ENCODE results near the gene RHNO1. TPM values are rescaled to one million over a fixed set of nuclear protein-coding genes. Genes with fewer than 3 reads are reported as not detected.
A peak's percentile ranks its signal among the peaks of the same experiment; 100 is the strongest.

RHNO1 gene
- total and polyA plus RNA-seq, 11 donors, result 3.1 to 15.0 (median 5.7) TPM

DNA sequence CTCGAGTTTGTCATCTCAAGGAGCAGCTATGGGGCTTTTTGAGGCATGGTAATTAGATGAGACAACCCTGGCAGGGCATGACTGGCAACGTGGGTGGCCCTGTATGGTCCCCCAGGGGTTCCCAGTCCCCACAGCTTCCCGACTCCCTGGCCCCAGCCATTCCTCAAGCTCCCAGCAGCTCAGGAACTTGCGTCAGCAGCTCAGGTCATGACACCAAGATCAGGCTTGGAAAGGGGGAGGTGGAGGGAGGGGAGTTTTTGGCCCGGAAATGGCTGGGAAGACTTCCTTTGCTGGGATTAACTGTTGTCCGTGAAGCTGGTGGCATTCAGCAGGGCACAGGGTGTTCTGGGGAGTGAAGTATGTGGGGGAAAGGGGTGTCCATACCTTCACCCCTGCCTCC lies 31.7 kb upstream of the RHNO1 start:
- peak; percentile 50 to 68 (median 58) for DNase-seq
- intact Hi-C loops (cut with DNase I), result no loop called here

DNA sequence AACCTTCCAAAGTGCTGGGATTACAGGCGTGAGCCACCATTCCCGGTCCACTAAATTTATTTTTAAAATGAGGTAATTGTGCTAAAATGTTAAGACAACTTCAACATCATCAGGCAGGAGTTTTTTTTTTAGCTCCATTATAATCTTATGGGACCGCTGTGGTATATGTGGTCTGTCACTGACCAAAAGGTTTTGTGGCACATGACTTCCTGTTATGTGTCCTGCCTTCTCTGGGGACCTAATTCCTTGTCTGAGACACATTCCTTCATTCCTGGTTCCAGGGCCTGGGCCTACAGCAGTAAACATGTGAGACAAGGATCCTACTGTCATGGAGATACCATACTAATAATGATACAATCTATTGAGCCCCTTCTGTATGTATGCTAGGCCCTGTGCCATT lies 25.1 kb upstream of the RHNO1 start:
- Histone ChIP-seq H3K36me3 (peaks cover 0 to 8% (median 0%) of the 10 kb centered on the region in 9 donors), H3K4me3 (no peak overlapping the region), H3K27me3 (no peaks in the 10 kb centered on the region), H3K4me1 (peaks cover 0 to 3% (median 0%) of the 10 kb centered on the region in 12 donors), H3K27ac (no peak overlapping the region), H3K9me3 (no peaks in the 10 kb centered on the region)
- DNase-seq, result no peak
- WGBS, 4 donors, result 83 to 93% (median 89%) methylated on average over 3 of the region's 3 CpGs
- intact Hi-C loops (cut with DNase I), result loop anchor here in 9 of 10 donors (2.0 to 10.0 kb wide), 4 partner anchors 93 to 189 kb away; no protein-coding TSS in a partner anchor
- ATAC-seq, result no peak
- TF ChIP-seq, protein P1, sequence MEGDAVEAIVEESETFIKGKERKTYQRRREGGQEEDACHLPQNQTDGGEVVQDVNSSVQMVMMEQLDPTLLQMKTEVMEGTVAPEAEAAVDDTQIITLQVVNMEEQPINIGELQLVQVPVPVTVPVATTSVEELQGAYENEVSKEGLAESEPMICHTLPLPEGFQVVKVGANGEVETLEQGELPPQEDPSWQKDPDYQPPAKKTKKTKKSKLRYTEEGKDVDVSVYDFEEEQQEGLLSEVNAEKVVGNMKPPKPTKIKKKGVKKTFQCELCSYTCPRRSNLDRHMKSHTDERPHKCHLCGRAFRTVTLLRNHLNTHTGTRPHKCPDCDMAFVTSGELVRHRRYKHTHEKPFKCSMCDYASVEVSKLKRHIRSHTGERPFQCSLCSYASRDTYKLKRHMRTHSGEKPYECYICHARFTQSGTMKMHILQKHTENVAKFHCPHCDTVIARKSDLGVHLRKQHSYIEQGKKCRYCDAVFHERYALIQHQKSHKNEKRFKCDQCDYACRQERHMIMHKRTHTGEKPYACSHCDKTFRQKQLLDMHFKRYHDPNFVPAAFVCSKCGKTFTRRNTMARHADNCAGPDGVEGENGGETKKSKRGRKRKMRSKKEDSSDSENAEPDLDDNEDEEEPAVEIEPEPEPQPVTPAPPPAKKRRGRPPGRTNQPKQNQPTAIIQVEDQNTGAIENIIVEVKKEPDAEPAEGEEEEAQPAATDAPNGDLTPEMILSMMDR (IDR thresholded peaks at IDR 0.05), result no peak
- TF ChIP-seq POLR2A (IDR thresholded peaks at IDR 0.05), result no peak

More for the DNA sequence above, 31.7 kb upstream of the RHNO1 start:
- WGBS, 4 donors, result 25 to 49% (median 44%) methylated on average over 3 to 6 of the region's 6 CpGs
- peaks cover 0 to 13% (median 0%) of the 10 kb centered on the region in 9 donors for H3K36me3 ChIP-seq
- H3K4me1 ChIP-seq, result peaks cover 0 to 14% (median 0%) of the 10 kb centered on the region in 12 donors
- TF ChIP-seq, protein P1 (IDR thresholded peaks at IDR 0.05), result no peak
- no peak for TF ChIP-seq POLR2A (IDR thresholded peaks at IDR 0.05)
- H3K27me3 ChIP-seq, result no peaks in the 10 kb centered on the region
- no peaks in the 10 kb centered on the region for H3K9me3 ChIP-seq
- peak in 3 of 4 donors; percentile 23 to 78 (median 62) for ATAC-seq
- peak overlapping the region in 4 of 12 donors; percentile 14 to 68 (median 28) for H3K27ac ChIP-seq
- H3K4me3 ChIP-seq, result no peak overlapping the region

DNA sequence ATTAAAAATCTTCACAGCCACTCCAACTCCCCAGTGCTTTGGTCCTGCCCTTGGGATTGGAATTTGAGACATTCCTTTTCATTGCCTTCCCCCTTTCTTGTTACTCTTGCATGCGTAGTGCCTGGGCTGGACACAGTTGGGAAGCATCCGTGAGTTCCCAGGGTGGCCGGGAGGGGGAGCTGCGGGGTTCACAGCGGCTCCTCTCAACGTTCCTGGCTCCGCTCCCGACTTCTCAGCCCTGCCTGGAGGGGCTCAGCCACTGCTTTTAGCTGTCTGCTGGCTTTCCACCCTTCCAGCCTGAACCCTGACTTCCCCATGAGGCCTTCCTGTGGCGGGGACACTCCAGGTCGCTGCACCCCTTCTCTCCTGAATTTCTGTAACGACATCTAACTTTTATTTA lies 23.4 kb upstream of the RHNO1 start:
- no peaks in the 10 kb centered on the region for H3K27me3 ChIP-seq
- H3K36me3 ChIP-seq, result peaks cover 0 to 10% (median 0%) of the 10 kb centered on the region in 9 donors
- H3K27ac ChIP-seq, result no peak overlapping the region
- intact Hi-C loops (cut with DNase I), result loop anchor here in 9 of 10 donors (2.0 to 10.0 kb wide), 4 partner anchors 91 to 187 kb away; no protein-coding TSS in a partner anchor
- ATAC-seq (peak; percentile 68 to 95 (median 90)), DNase-seq (peak; percentile 84 to 90 (median 85))
- no peak overlapping the region for H3K4me3 ChIP-seq
- peaks cover 0 to 3% (median 0%) of the 10 kb centered on the region in 12 donors for H3K4me1 ChIP-seq
- TF ChIP-seq POLR2A (IDR thresholded peaks at IDR 0.05), result no peak
- TF ChIP-seq, protein P1 (IDR thresholded peaks at IDR 0.05), result peak; percentile 72 to 92 (median 81)
- no peaks in the 10 kb centered on the region for H3K9me3 ChIP-seq
- 15 to 17% (median 16%) methylated on average over 11 of the region's 11 CpGs for WGBS, 4 donors

DNA sequence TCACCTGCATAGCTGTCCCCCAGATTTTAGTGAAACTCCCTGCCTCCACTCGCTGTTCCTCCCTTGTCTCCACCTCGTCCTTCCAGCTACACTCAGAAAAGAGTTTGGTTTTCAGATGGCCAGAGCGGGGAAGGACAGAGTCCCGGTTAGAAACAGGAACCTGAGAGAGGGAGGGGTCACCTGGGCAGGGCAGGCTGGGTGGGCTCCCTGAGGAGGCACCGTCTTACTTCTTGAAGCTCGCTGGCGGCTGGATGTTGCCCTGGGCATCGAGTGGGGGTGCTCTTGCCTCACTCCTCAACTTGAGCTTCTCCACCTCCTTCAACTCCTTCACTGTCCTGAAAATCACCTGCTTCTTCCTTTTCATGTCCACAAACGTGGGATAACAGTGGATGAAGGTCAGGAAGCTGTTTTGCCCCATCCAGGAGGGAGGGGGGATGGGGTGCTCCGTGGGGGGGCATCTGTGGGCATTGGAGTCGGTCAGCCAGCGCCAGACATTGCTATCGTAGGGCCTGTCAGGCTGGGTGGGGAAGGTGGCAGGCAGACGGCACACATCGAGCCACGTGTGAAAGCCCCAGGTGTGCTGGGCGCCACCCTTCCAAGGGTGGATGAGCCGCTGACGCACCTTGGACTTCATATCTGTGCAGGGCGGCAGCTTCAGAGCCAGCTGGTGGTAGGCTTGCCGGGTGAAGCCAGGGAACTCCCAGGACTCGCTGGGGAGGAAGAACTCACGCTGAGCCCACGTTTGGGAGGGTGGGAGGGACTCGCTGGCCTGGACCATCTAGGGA lies 22.2 kb upstream of the RHNO1 start:
- Histone ChIP-seq H3K27me3 (no peaks in the 10 kb centered on the region), H3K27ac (no peak overlapping the region), H3K9me3 (no peaks in the 10 kb centered on the region), H3K4me1 (peaks cover 0 to 3% (median 0%) of the 10 kb centered on the region in 12 donors), H3K4me3 (no peak overlapping the region), H3K36me3 (peaks cover 0 to 20% (median 0%) of the 10 kb centered on the region in 9 donors)
- no peak for DNase-seq
- WGBS, 4 donors, result 91 to 93% (median 92%) methylated on average over 21 to 25 of the region's 25 CpGs
- intact Hi-C loops (cut with DNase I), result loop anchor here in 9 of 10 donors (5.0 to 10.0 kb wide), 5 partner anchors 87 to 182 kb away; no protein-coding TSS in a partner anchor
- no peak for TF ChIP-seq POLR2A (IDR thresholded peaks at IDR 0.05)
- TF ChIP-seq, protein P1 (IDR thresholded peaks at IDR 0.05), result no peak
- ATAC-seq, result no peak
